ENCODE measurements around the gene GAREM1.

The GAREM1 gene

DNA sequence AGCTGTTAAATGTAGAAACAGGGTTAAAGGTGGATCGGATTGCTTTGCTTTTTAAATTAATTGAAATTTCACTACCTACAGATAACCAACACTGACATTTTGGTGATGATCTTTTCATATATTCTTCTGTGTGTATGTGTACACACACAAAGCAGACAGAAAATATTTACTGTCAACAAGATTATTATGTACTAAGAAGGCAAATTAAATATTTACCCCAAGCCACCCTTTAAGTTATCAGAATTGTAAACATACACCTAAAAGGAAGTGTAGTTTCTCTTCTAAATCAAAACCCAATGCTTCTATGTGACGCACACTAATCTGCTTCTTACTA lies 98.7 kb downstream of the GAREM1 start:
- no peaks in the 10 kb centered on the region for H3K79me2 ChIP-seq (ENCODE audit: low read length)
- TF ChIP-seq, protein P1, sequence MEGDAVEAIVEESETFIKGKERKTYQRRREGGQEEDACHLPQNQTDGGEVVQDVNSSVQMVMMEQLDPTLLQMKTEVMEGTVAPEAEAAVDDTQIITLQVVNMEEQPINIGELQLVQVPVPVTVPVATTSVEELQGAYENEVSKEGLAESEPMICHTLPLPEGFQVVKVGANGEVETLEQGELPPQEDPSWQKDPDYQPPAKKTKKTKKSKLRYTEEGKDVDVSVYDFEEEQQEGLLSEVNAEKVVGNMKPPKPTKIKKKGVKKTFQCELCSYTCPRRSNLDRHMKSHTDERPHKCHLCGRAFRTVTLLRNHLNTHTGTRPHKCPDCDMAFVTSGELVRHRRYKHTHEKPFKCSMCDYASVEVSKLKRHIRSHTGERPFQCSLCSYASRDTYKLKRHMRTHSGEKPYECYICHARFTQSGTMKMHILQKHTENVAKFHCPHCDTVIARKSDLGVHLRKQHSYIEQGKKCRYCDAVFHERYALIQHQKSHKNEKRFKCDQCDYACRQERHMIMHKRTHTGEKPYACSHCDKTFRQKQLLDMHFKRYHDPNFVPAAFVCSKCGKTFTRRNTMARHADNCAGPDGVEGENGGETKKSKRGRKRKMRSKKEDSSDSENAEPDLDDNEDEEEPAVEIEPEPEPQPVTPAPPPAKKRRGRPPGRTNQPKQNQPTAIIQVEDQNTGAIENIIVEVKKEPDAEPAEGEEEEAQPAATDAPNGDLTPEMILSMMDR (IDR thresholded peaks at IDR 0.05; ENCODE audit: low read depth, low read length), result no peak
- no peak for TF ChIP-seq EZH2phosphoT487 (IDR thresholded peaks at IDR 0.05; ENCODE audit: low read depth)
- no peak overlapping the region for H2AFZ ChIP-seq (ENCODE audit: low read depth, low read length)
- no peak overlapping the region for H3K4me2 ChIP-seq (ENCODE audit: low read length)
- no peak overlapping the region for H3K4me3 ChIP-seq (ENCODE audit: low read length)
- H3K9ac ChIP-seq (ENCODE audit: low read length), result no peak overlapping the region
- H3K36me3 ChIP-seq (replicated peaks; ENCODE audit: low read depth, low read length), result no peaks in the 10 kb centered on the region
- H3K4me1 ChIP-seq (ENCODE audit: low read length), result no peaks in the 10 kb centered on the region
- no peaks in the 10 kb centered on the region for H3K27me3 ChIP-seq (ENCODE audit: low read depth, low read length)
- no peaks in the 10 kb centered on the region for H3K9me3 ChIP-seq (ENCODE audit: insufficient read depth, low read length)
- no peak overlapping the region for H3K27ac ChIP-seq (ENCODE audit: low read length)
- no peaks in the 10 kb centered on the region for H4K20me1 ChIP-seq (ENCODE audit: insufficient read depth, low read length)

DNA sequence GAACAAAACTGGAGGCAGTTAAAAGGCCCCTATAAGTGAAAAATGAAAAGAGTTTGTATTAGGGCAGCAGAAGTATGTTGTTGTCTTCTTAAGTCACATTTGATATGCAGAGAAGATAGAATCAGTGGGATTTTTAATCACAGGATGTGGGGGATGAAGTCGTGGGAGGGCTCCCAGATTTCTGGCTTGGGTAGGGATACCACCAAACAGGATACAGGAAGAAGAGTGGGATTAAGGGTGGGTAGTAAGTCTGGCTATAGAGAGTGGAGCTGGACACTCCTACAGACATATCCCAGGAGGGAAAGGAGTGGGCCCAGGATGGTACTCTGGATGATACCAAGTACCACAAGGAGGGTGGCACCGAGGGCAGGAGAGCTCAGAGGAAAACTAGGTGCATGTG lies 99.3 kb downstream of the GAREM1 start:
- no peaks in the 10 kb centered on the region for H3K79me2 ChIP-seq (ENCODE audit: low read length)
- H2AFZ ChIP-seq (ENCODE audit: low read depth, low read length), result no peak overlapping the region
- no peaks in the 10 kb centered on the region for H3K36me3 ChIP-seq (replicated peaks; ENCODE audit: low read depth, low read length)
- H3K27me3 ChIP-seq (ENCODE audit: low read depth, low read length), result no peaks in the 10 kb centered on the region
- no peak overlapping the region for H3K4me2 ChIP-seq (ENCODE audit: low read length)
- no peaks in the 10 kb centered on the region for H3K4me1 ChIP-seq (ENCODE audit: low read length)
- TF ChIP-seq EZH2phosphoT487 (IDR thresholded peaks at IDR 0.05; ENCODE audit: low read depth), result no peak
- TF ChIP-seq, protein P1 (IDR thresholded peaks at IDR 0.05; ENCODE audit: low read depth, low read length), result no peak
- no peak overlapping the region for H3K9ac ChIP-seq (ENCODE audit: low read length)
- H3K9me3 ChIP-seq (ENCODE audit: insufficient read depth, low read length), result no peaks in the 10 kb centered on the region
- H3K27ac ChIP-seq (ENCODE audit: low read length), result no peak overlapping the region
- no peak overlapping the region for H3K4me3 ChIP-seq (ENCODE audit: low read length)
- H4K20me1 ChIP-seq (ENCODE audit: insufficient read depth, low read length), result no peaks in the 10 kb centered on the region

DNA sequence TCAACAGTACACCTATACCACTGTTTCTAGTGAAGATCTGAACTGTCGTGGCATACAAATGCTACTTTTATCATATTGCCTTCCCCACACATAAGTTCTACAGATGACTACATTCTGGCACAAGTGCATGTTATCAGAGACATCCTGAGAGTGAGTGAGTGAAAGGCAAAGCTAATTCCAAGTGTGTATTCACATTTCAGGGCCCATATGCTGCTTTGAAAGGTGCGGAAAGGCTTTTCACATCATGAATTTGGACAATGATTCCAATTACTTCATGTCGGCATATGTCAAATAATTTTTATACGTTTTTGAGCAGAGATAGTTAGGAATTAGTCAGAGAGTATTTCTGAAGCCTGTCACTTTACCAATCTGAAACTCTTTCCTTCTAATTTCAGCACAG lies 101.7 kb downstream of the GAREM1 start:
- no peaks in the 10 kb centered on the region for H3K4me1 ChIP-seq (ENCODE audit: low read length)
- H3K9me3 ChIP-seq (ENCODE audit: insufficient read depth, low read length), result no peaks in the 10 kb centered on the region
- H3K4me2 ChIP-seq (ENCODE audit: low read length), result no peak overlapping the region
- H4K20me1 ChIP-seq (ENCODE audit: insufficient read depth, low read length), result no peaks in the 10 kb centered on the region
- H3K79me2 ChIP-seq (ENCODE audit: low read length), result no peaks in the 10 kb centered on the region
- H3K9ac ChIP-seq (ENCODE audit: low read length), result no peak overlapping the region
- no peak for TF ChIP-seq EZH2phosphoT487 (IDR thresholded peaks at IDR 0.05; ENCODE audit: low read depth)
- TF ChIP-seq, protein P1 (IDR thresholded peaks at IDR 0.05; ENCODE audit: low read depth, low read length), result no peak
- H2AFZ ChIP-seq (ENCODE audit: low read depth, low read length), result no peak overlapping the region
- H3K36me3 ChIP-seq (replicated peaks; ENCODE audit: low read depth, low read length), result no peaks in the 10 kb centered on the region
- H3K27ac ChIP-seq (ENCODE audit: low read length), result no peak overlapping the region
- H3K4me3 ChIP-seq (ENCODE audit: low read length), result no peak overlapping the region
- H3K27me3 ChIP-seq (ENCODE audit: low read depth, low read length), result no peaks in the 10 kb centered on the region

DNA sequence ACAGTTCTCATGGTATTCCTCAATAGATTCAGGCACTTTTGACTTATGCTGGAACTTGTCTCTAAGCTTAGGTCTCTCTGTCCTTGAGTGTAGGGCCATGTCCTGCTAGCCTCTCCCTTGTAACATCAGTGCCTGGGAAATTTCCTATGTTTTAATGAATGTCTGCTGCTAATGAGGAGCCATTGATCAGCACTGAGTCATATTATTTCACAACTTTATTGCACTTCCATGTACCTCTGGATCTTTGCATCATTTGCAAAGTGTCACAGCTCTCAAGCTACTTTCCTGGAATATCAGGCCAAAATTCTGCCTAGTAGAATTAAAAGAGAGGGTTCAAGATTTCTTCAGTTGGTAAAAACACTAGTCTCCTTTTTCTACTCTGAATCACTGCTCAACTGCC lies 102.5 kb downstream of the GAREM1 start:
- no peak overlapping the region for H3K9ac ChIP-seq (ENCODE audit: low read length)
- H3K4me2 ChIP-seq (ENCODE audit: low read length), result no peak overlapping the region
- no peak overlapping the region for H2AFZ ChIP-seq (ENCODE audit: low read depth, low read length)
- no peaks in the 10 kb centered on the region for H3K27me3 ChIP-seq (ENCODE audit: low read depth, low read length)
- no peak overlapping the region for H3K4me3 ChIP-seq (ENCODE audit: low read length)
- TF ChIP-seq EZH2phosphoT487 (IDR thresholded peaks at IDR 0.05; ENCODE audit: low read depth), result no peak
- TF ChIP-seq, protein P1 (IDR thresholded peaks at IDR 0.05; ENCODE audit: low read depth, low read length), result no peak
- no peaks in the 10 kb centered on the region for H4K20me1 ChIP-seq (ENCODE audit: insufficient read depth, low read length)
- H3K27ac ChIP-seq (ENCODE audit: low read length), result no peak overlapping the region
- no peaks in the 10 kb centered on the region for H3K9me3 ChIP-seq (ENCODE audit: insufficient read depth, low read length)
- H3K4me1 ChIP-seq (ENCODE audit: low read length), result no peaks in the 10 kb centered on the region
- H3K36me3 ChIP-seq (replicated peaks; ENCODE audit: low read depth, low read length), result no peaks in the 10 kb centered on the region
- no peaks in the 10 kb centered on the region for H3K79me2 ChIP-seq (ENCODE audit: low read length)
